GM19455 (cell line): Measurements from ENCODE around the gene EGR1.

ENCODE experiments used
- ATAC-seq: cut with Tn5 transposase; IDR thresholded peaks from one replicate; pipeline ENCODE4 v1.9.1; 2021; ENCODE audit not compliant: unreplicated experiment

Gene EGR1

GRCh38 chr5:138465261-138466124 lies at the start of gene EGR1:
Gene EGR1, plus strand, starts transcription at chr5:138465479. Its CDS starts 283 bp downstream, at chr5:138465762.
- ATAC-seq: peak; percentile 60

GRCh38 chr5:138418444-138418843 lies 46.8 kb upstream of the EGR1 start:
- ATAC-seq: no peak

GRCh38 chr5:138425079-138425478 lies 40.2 kb upstream of the EGR1 start:
- ATAC-seq: no peak

- ATAC-seq: no peak
Measured at GRCh38 chr5:138435943-138436342, 29.3 kb upstream of the EGR1 start.

GRCh38 chr5:138438003-138438723 lies 27.1 kb upstream of the EGR1 start:
- ATAC-seq: no peak

GRCh38 chr5:138438724-138439476 lies 26.4 kb upstream of the EGR1 start, which contains the start of gene REEP2:
Gene REEP2, plus strand, starts transcription at chr5:138439057. Its CDS starts 152 bp downstream, at chr5:138439209.
- ATAC-seq: peak; percentile 58

GRCh38 chr5:138439477-138440158 lies 25.7 kb upstream of the EGR1 start:
- no peak for ATAC-seq

- no peak for ATAC-seq
Measured at GRCh38 chr5:138440159-138441073, 24.9 kb upstream of the EGR1 start.

GRCh38 chr5:138441221-138441620 lies 24.1 kb upstream of the EGR1 start:
- no peak for ATAC-seq

GRCh38 chr5:138444078-138444773 lies 21.1 kb upstream of the EGR1 start:
- no peak for ATAC-seq

- no peak for ATAC-seq
Measured at GRCh38 chr5:138444774-138445546, 20.3 kb upstream of the EGR1 start.

GRCh38 chr5:138445547-138446271 lies 19.6 kb upstream of the EGR1 start:
- ATAC-seq: no peak

- no peak for ATAC-seq
Measured at GRCh38 chr5:138448070-138448469, 17.2 kb upstream of the EGR1 start.

GRCh38 chr5:138448481-138449398 lies 16.5 kb upstream of the EGR1 start:
- ATAC-seq: no peak

GRCh38 chr5:138449501-138450239 lies 15.6 kb upstream of the EGR1 start:
- ATAC-seq: peak; percentile 78

GRCh38 chr5:138450971-138451370 lies 14.3 kb upstream of the EGR1 start:
- no peak for ATAC-seq
